Neural progenitor cell (in vitro differentiated cells): Measurements from ENCODE around the gene APC. TPM values are rescaled to one million over a fixed set of nuclear protein-coding genes. Genes with fewer than 3 reads are reported as not detected.

Experiments
- DNase-seq: peaks from one replicate; pipeline ENCODE4 v3.0.0-alpha.2; 2016; ENCODE audit warnings: low spot score
- H2AFZ ChIP-seq: fragments of 200-600 bp; sonication (generic); replicated peaks from 2 replicates; pipeline ENCODE4 v1.6.1; 2016; ENCODE audit warnings: antibody characterized with exemption
- H3F3A ChIP-seq: fragments of 200-600 bp; sonication (generic); 2 replicates; pipeline ENCODE4 v1.6.1; 2016; ENCODE audit warnings: antibody characterized with exemption, low read depth
- H3K27ac ChIP-seq: fragments of 200-600 bp; sonication (generic); 2 replicates; pipeline ENCODE4 v1.5.1; 2016; ENCODE audit warnings: mild to moderate bottlenecking
- H3K27me3 ChIP-seq: fragments of 200-600 bp; sonication (generic); 2 replicates; pipeline ENCODE4 v1.6.1; 2016; ENCODE audit warnings: mild to moderate bottlenecking, moderate library complexity
- H3K36me3 ChIP-seq: fragments of 200-600 bp; sonication (generic); 2 replicates; pipeline ENCODE4 v1.5.1; 2016
- H3K4me1 ChIP-seq: fragments of 200-600 bp; sonication (generic); 2 replicates; pipeline ENCODE4 v1.6.1; 2016; ENCODE audit warnings: mixed run types
- H3K4me2 ChIP-seq: fragments of 200-600 bp; sonication (generic); 2 replicates; pipeline ENCODE4 v1.6.1; 2016
- H3K4me3 ChIP-seq: fragments of 200-600 bp; sonication (generic); 2 replicates; pipeline ENCODE4 v1.5.1; 2016
- H3K79me2 ChIP-seq: fragments of 200-600 bp; sonication (generic); 2 replicates; pipeline ENCODE4 v1.6.1; 2016; ENCODE audit warnings: low read depth
- H3K9ac ChIP-seq: fragments of 200-600 bp; sonication (generic); 2 replicates; pipeline ENCODE4 v1.6.1; 2016
- H3K9me3 ChIP-seq: fragments of 200-600 bp; sonication (generic); 2 replicates; pipeline ENCODE4 v1.5.1; 2016; ENCODE audit warnings: low read depth
- H4K20me1 ChIP-seq: fragments of 200-600 bp; sonication (generic); 2 replicates; pipeline ENCODE4 v1.6.1; 2016; ENCODE audit warnings: low read depth
- H3K27ac Mint-ChIP-seq: 3 replicates; pipeline ENCODE4 v1.8.0; 2021; ENCODE audit warnings: mixed read lengths
- H3K27me3 Mint-ChIP-seq: 2 replicates; pipeline ENCODE4 v1.8.0; 2022; ENCODE audit warnings: low read depth, mild to moderate bottlenecking, inconsistent platforms, moderate library complexity, mixed read lengths; ENCODE audit not compliant: insufficient read depth
- H3K36me3 Mint-ChIP-seq: 3 replicates; pipeline ENCODE4 v1.8.0; 2021; ENCODE audit warnings: mixed read lengths
- H3K4me1 Mint-ChIP-seq: 3 replicates; pipeline ENCODE4 v1.8.0; 2021; ENCODE audit warnings: mixed read lengths
- H3K4me3 Mint-ChIP-seq: 3 replicates; pipeline ENCODE4 v1.8.0; 2021; ENCODE audit warnings: mild to moderate bottlenecking, moderate library complexity, mixed read lengths
- H3K9me3 Mint-ChIP-seq: 3 replicates; pipeline ENCODE4 v1.8.0; 2020; ENCODE audit warnings: mixed read lengths
- EZH2 ChIP-seq: fragments of 200-600 bp; sonication (generic); IDR thresholded peaks from 2 replicates; pipeline ENCODE4 v1.6.1; 2017; ENCODE audit warnings: antibody characterized with exemption, mild to moderate bottlenecking, moderate library complexity
- EZH2phosphoT487 ChIP-seq: fragments of 200-600 bp; sonication (generic); IDR thresholded peaks from 2 replicates; pipeline ENCODE4 v1.6.1; 2017; ENCODE audit warnings: antibody characterized with exemption
- total RNA-seq: library from RNA; depleted of rRNA; stranded (reverse); fragments of >200 nt; gene quantifications from 2 replicates; pipeline ENCODE4 v1.2.3, GENCODE V29; 2015; ENCODE audit warnings: low replicate concordance
- TF ChIP-seq, protein P1 (sequence below): fragments of 200-600 bp; sonication (generic); IDR thresholded peaks from 2 replicates; pipeline ENCODE4 v1.5.1; 2017; ENCODE audit warnings: antibody characterized with exemption, mild to moderate bottlenecking

APC gene
- total RNA-seq, 1 donor from 2014 or later: 39.7 TPM

DNA sequence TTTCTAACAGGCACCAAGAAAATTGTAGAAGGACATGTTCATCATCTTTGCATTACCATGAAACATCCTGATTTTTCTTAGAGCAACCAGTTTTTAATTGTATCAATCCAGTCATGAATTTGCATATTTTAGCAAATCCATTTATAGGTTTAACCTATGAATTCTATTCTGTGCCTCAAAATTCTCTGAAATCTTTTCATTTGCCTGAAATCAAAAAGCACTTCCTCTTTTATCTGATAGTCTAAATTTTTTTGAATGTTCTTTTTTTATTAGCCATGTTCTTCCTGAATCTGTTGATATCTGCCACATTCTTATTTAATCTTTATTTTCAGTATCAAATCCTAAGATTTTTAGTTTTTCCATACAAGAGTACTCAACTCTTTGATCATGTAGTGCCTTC is 86.5 kb downstream of the APC start:
- H3K4me1 Mint-ChIP-seq: no peaks in the 10 kb centered on the region
- H2AFZ ChIP-seq: no peak overlapping the region
- H3K36me3 Mint-ChIP-seq: peaks cover 23% of the 10 kb centered on the region
- no peak overlapping the region for H3K4me2 ChIP-seq
- peaks cover 2% of the 10 kb centered on the region for H3K27me3 Mint-ChIP-seq
- H3K79me2 ChIP-seq: no peaks in the 10 kb centered on the region
- TF ChIP-seq EZH2 (no peak), EZH2phosphoT487 (no peak)
- TF ChIP-seq, protein P1, sequence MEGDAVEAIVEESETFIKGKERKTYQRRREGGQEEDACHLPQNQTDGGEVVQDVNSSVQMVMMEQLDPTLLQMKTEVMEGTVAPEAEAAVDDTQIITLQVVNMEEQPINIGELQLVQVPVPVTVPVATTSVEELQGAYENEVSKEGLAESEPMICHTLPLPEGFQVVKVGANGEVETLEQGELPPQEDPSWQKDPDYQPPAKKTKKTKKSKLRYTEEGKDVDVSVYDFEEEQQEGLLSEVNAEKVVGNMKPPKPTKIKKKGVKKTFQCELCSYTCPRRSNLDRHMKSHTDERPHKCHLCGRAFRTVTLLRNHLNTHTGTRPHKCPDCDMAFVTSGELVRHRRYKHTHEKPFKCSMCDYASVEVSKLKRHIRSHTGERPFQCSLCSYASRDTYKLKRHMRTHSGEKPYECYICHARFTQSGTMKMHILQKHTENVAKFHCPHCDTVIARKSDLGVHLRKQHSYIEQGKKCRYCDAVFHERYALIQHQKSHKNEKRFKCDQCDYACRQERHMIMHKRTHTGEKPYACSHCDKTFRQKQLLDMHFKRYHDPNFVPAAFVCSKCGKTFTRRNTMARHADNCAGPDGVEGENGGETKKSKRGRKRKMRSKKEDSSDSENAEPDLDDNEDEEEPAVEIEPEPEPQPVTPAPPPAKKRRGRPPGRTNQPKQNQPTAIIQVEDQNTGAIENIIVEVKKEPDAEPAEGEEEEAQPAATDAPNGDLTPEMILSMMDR: no peak
- no peaks in the 10 kb centered on the region for H3F3A ChIP-seq
- H3K36me3 ChIP-seq: peaks cover 15% of the 10 kb centered on the region
- H3K9me3 ChIP-seq: no peaks in the 10 kb centered on the region
- no peak overlapping the region for H3K4me3 ChIP-seq
- no peaks in the 10 kb centered on the region for H3K27me3 ChIP-seq
- DNase-seq: no peak
- H3K27ac ChIP-seq: no peak overlapping the region
- no peak overlapping the region for H3K27ac Mint-ChIP-seq
- H3K4me1 ChIP-seq: peaks cover 14% of the 10 kb centered on the region
- no peak overlapping the region for H3K4me3 Mint-ChIP-seq
- no peaks in the 10 kb centered on the region for H3K9me3 Mint-ChIP-seq
- no peaks in the 10 kb centered on the region for H4K20me1 ChIP-seq
- H3K9ac ChIP-seq: no peak overlapping the region

DNA sequence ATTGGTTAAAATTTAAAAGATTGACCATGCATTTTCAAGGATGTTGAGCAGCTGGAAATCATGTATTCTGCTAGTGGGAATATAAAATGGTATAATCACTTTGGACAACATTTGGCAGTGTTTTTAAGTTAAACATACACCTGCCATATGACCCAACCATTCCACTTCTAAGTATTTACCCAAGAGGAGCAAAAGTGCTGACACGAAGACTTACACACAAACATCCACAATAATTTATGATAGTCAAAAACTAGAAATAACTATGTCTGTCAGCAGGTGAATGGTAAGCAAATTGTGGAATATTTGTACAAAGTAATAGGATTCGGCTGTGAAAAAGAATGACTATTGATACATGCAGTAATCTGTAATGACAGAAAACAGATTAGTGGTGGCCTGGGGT is 92.7 kb downstream of the APC start:
- H3K4me2 ChIP-seq: no peak overlapping the region

DNA sequence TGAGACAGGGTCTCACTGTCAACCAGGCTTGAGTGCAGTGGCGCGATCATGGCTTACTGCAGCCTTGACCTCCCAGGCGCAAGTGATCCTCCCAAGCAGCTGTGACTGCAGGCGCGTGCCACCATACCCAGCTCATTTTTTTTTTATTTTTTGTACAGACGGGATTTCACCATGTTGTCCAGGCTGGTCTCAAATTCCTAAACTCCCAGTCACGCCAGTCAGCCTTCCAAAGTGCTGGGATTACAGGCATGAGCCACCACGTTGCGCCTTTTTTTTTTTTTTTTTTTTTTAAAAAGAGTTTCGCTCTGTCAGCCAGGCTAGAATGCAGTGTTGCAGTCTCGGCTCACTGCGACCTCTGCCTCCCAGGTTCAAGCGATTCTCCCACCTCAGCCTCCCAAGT is 96.3 kb downstream of the APC start:
- Mint-ChIP-seq H3K27me3 (peaks cover 3% of the 10 kb centered on the region), H3K4me3 (no peak overlapping the region), H3K27ac (no peak overlapping the region), H3K36me3 (peaks cover 34% of the 10 kb centered on the region), H3K4me1 (no peaks in the 10 kb centered on the region), H3K9me3 (no peaks in the 10 kb centered on the region)
- Histone ChIP-seq H3K9me3 (no peaks in the 10 kb centered on the region), H2AFZ (no peak overlapping the region), H4K20me1 (no peaks in the 10 kb centered on the region), H3K36me3 (peaks cover 7% of the 10 kb centered on the region), H3K27ac (no peak overlapping the region), H3F3A (no peaks in the 10 kb centered on the region), H3K4me2 (no peak overlapping the region), H3K9ac (no peak overlapping the region), H3K27me3 (no peaks in the 10 kb centered on the region), H3K79me2 (no peaks in the 10 kb centered on the region), H3K4me1 (no peaks in the 10 kb centered on the region), H3K4me3 (no peak overlapping the region)
- TF ChIP-seq, protein P1: no peak
- TF ChIP-seq EZH2phosphoT487: no peak
- TF ChIP-seq EZH2: no peak
- DNase-seq: no peak

More for the DNA sequence above, 92.7 kb downstream of the APC start:
- Histone ChIP-seq H3K4me3 (no peak overlapping the region), H3K36me3 (peaks cover 15% of the 10 kb centered on the region), H4K20me1 (no peaks in the 10 kb centered on the region), H3K79me2 (no peaks in the 10 kb centered on the region), H3K9ac (no peak overlapping the region), H3F3A (no peaks in the 10 kb centered on the region), H2AFZ (no peak overlapping the region), H3K9me3 (no peaks in the 10 kb centered on the region), H3K27ac (no peak overlapping the region), H3K4me1 (peaks cover 10% of the 10 kb centered on the region), H3K27me3 (no peaks in the 10 kb centered on the region)
- Mint-ChIP-seq H3K27ac (no peak overlapping the region), H3K4me3 (no peak overlapping the region), H3K4me1 (no peaks in the 10 kb centered on the region), H3K36me3 (peaks cover 26% of the 10 kb centered on the region), H3K9me3 (no peaks in the 10 kb centered on the region), H3K27me3 (no peaks in the 10 kb centered on the region)
- TF ChIP-seq, protein P1: no peak
- TF ChIP-seq EZH2phosphoT487: no peak
- no peak for TF ChIP-seq EZH2
- DNase-seq: no peak

DNA sequence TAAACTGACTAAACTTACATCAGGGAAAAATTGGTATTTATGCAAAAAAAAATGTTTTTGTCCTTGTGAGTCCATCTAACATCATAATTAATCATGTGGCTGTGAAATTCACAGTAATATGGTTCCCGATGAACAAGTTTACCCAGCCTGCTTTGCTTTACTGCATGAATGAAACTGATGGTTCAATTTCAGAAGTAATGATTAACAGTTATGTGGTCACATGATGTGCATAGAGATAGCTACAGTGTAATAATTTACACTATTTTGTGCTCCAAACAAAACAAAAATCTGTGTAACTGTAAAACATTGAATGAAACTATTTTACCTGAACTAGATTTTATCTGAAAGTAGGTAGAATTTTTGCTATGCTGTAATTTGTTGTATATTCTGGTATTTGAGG is 106.8 kb downstream of the APC start:
- no peak for TF ChIP-seq EZH2phosphoT487
- no peak overlapping the region for H3K9ac ChIP-seq
- H3K36me3 ChIP-seq: no peaks in the 10 kb centered on the region
- H2AFZ ChIP-seq: no peak overlapping the region
- H4K20me1 ChIP-seq: no peaks in the 10 kb centered on the region
- H3F3A ChIP-seq: peaks cover 8% of the 10 kb centered on the region
- peaks cover 6% of the 10 kb centered on the region for H3K4me1 Mint-ChIP-seq
- H3K4me3 Mint-ChIP-seq: no peak overlapping the region
- no peaks in the 10 kb centered on the region for H3K27me3 Mint-ChIP-seq
- H3K9me3 Mint-ChIP-seq: no peaks in the 10 kb centered on the region
- H3K4me1 ChIP-seq: no peaks in the 10 kb centered on the region
- H3K27me3 ChIP-seq: no peaks in the 10 kb centered on the region
- no peak overlapping the region for H3K4me2 ChIP-seq
- no peaks in the 10 kb centered on the region for H3K79me2 ChIP-seq
- peaks cover 31% of the 10 kb centered on the region for H3K36me3 Mint-ChIP-seq
- H3K4me3 ChIP-seq: no peak overlapping the region
- no peak for DNase-seq
- H3K27ac Mint-ChIP-seq: no peak overlapping the region
- no peak overlapping the region for H3K27ac ChIP-seq
- no peaks in the 10 kb centered on the region for H3K9me3 ChIP-seq
